HG03565 (cell line): Measurements from ENCODE around the gene ESYT3.
"Not testable (repeated sequence)": the region's sequence is repeated elsewhere in the genome, so short reads cannot be mapped to it uniquely, and the experiment has no call there.

Source experiments
- ATAC-seq: cut with Tn5 transposase; IDR thresholded peaks from one replicate; pipeline ENCODE4 v1.9.1; 2021; ENCODE audit warnings: mild to moderate bottlenecking, moderate library complexity; ENCODE audit not compliant: unreplicated experiment

ESYT3 gene

GRCh38 chr3:138407236-138407907, 27.0 kb upstream of the ESYT3 start:
- no peak for ATAC-seq

GRCh38 chr3:138408751-138409570, 25.5 kb upstream of the ESYT3 start:
- no peak for ATAC-seq

GRCh38 chr3:138412821-138413551, 21.4 kb upstream of the ESYT3 start:
- no peak for ATAC-seq

- ATAC-seq = not testable (repeated sequence)
These were observed 18.2 kb upstream of the ESYT3 start for GRCh38 chr3:138416236-138416635.

GRCh38 chr3:138417559-138417982, 16.8 kb upstream of the ESYT3 start:
- ATAC-seq = peak; percentile 68

GRCh38 chr3:138418601-138419206, 15.7 kb upstream of the ESYT3 start:
- no peak for ATAC-seq

GRCh38 chr3:138423316-138423715, 11.1 kb upstream of the ESYT3 start:
- ATAC-seq = no peak

GRCh38 chr3:138424323-138424722, 10.1 kb upstream of the ESYT3 start:
- no peak for ATAC-seq

GRCh38 chr3:138426211-138426610, 8.2 kb upstream of the ESYT3 start:
- ATAC-seq = no peak

GRCh38 chr3:138426754-138427153, 7.7 kb upstream of the ESYT3 start:
- not testable (repeated sequence) for ATAC-seq

- ATAC-seq = no peak
These were observed 4.8 kb upstream of the ESYT3 start for GRCh38 chr3:138429665-138430064.

GRCh38 chr3:138432576-138433240, 1.7 kb upstream of the ESYT3 start:
- ATAC-seq = no peak

- ATAC-seq = no peak
These were observed 532 bp upstream of the ESYT3 start for GRCh38 chr3:138433892-138434275.

- ATAC-seq = no peak
These were observed 708 bp downstream of the ESYT3 start for GRCh38 chr3:138434875-138435772.

- no peak for ATAC-seq
These were observed 1.4 kb downstream of the ESYT3 start for GRCh38 chr3:138435840-138436239.

GRCh38 chr3:138437281-138437680, 2.9 kb downstream of the ESYT3 start:
- ATAC-seq = no peak

GRCh38 chr3:138438896-138439295, 4.5 kb downstream of the ESYT3 start:
- no peak for ATAC-seq

GRCh38 chr3:138439646-138440045, 5.2 kb downstream of the ESYT3 start:
- no peak for ATAC-seq

GRCh38 chr3:138440121-138440521, 5.7 kb downstream of the ESYT3 start:
- ATAC-seq = no peak

GRCh38 chr3:138440596-138440995, 6.2 kb downstream of the ESYT3 start:
- no peak for ATAC-seq
